Endothelial cell of umbilical vein (primary cell): ENCODE data around the gene ARHGAP45. TPM values are rescaled to one million over a fixed set of nuclear protein-coding genes. Genes with fewer than 3 reads are reported as not detected.

Source experiments
- BruUV-seq: library from RNA; stranded (reverse); fragments of 400-500 nt; replicated peaks from 2 replicates; lab custom pipeline; 2021; lab: Mats Ljungman, UMichigan
- CTCF ChIA-PET: fragments of 300-600, 350-600 bp; sonication (Branson Sonifier 250); formaldehyde crosslinking; loops from one replicate; lab custom pipeline; 2021; ENCODE audit warnings: antibody characterized with exemption, inconsistent platforms; lab: Charles Lee
- POLR2A ChIA-PET: fragments of 300-600, 350-600 bp; sonication (Branson Sonifier 250); formaldehyde crosslinking; loops from one replicate; lab custom pipeline; 2021; ENCODE audit warnings: antibody characterized with exemption, inconsistent platforms; lab: Charles Lee
- DNase-seq: peaks from one replicate; pipeline ENCODE4 v3.0.0-alpha.2; 2011; ENCODE audit warnings: low read depth, low spot score
- FAIRE-seq: peaks from 2 replicates; lab custom pipeline; 2011; peaks lifted over from hg19 to GRCh38; lab: Jason Lieb, UNC
- H2AFZ ChIP-seq: 2 replicates; pipeline ENCODE4 v1.6.0; 2012; ENCODE audit warnings: low read depth, low read length, control low read depth, inconsistent platforms
- H3K27ac ChIP-seq: 2 replicates; pipeline ENCODE4 v1.5.1; 2011; ENCODE audit warnings: low read depth, mild to moderate bottlenecking, control low read depth, low read length, moderate library complexity; ENCODE audit not compliant: insufficient read depth
- H3K27me3 ChIP-seq, 2 experiments: 2 replicates each; pipeline versions ENCODE4 v1.6.0 to v1.6.1; 2011; ENCODE audit warnings: low read length in 2 of 2, mixed read lengths in 1 of 2; ENCODE audit not compliant: control insufficient read depth in 2 of 2, insufficient read depth in 2 of 2
- H3K36me3 ChIP-seq, 2 experiments: 2 replicates in 1 of 2; 3 replicates in 1 of 2; pipeline ENCODE4 v1.5.1; 2011; ENCODE audit warnings: low read length in 2 of 2, mild to moderate bottlenecking in 1 of 2, moderate library complexity in 1 of 2; ENCODE audit not compliant: control insufficient read depth in 2 of 2, insufficient read depth in 2 of 2; ENCODE audit errors: extremely low read depth in 1 of 2
- H3K4me1 ChIP-seq: 3 replicates; pipeline ENCODE4 v1.5.1; 2011; ENCODE audit warnings: mild to moderate bottlenecking, low read length; ENCODE audit not compliant: control insufficient read depth, insufficient read depth; ENCODE audit errors: extremely low read depth
- H3K4me2 ChIP-seq: 2 replicates; pipeline ENCODE4 v1.6.1; 2011; ENCODE audit warnings: low read length, control low read depth, mixed read lengths; ENCODE audit not compliant: insufficient read depth
- H3K4me3 ChIP-seq, 3 experiments: fragments of 200-600 bp in 1 of 3; sonication (generic), shearing (Covaris generic) in 1 of 3; replicated peaks in 1 of 3; 2 replicates each; pipeline ENCODE4 v1.5.1; 2011 to 2016; ENCODE audit warnings: control low read depth in 3 of 3, low read length in 3 of 3, mild to moderate bottlenecking in 2 of 3, inconsistent platforms in 1 of 3, low read depth in 1 of 3, moderate library complexity in 1 of 3; ENCODE audit not compliant: insufficient read depth in 1 of 3
- H3K79me2 ChIP-seq: 2 replicates; pipeline ENCODE4 v1.6.0; 2012; ENCODE audit warnings: low read length, inconsistent platforms; ENCODE audit not compliant: control insufficient read depth, insufficient read depth
- H3K9ac ChIP-seq: replicated peaks from 2 replicates; pipeline ENCODE3; 2011; ENCODE audit warnings: low read length, control low read depth; ENCODE audit not compliant: insufficient read depth; ENCODE audit errors: extremely low read depth
- H3K9me1 ChIP-seq: replicated peaks from 3 replicates; pipeline ENCODE4 v1.6.0; 2011; ENCODE audit warnings: mild to moderate bottlenecking, low read length; ENCODE audit not compliant: control insufficient read depth, insufficient read depth; ENCODE audit errors: extremely low read depth
- H3K9me3 ChIP-seq: replicated peaks from 2 replicates; pipeline ENCODE4 v1.5.1; 2012; ENCODE audit warnings: low read length, inconsistent platforms; ENCODE audit not compliant: control insufficient read depth, insufficient read depth
- H4K20me1 ChIP-seq: replicated peaks from 2 replicates; pipeline ENCODE3; 2011; ENCODE audit warnings: mild to moderate bottlenecking, low read length; ENCODE audit not compliant: control insufficient read depth, insufficient read depth; ENCODE audit errors: extremely low read depth
- EZH2 ChIP-seq: IDR thresholded peaks from 2 replicates; pipeline ENCODE4 v1.6.1; 2012; ENCODE audit warnings: borderline replicate concordance, low read depth, mild to moderate bottlenecking, moderate library complexity, low read length, inconsistent platforms; ENCODE audit not compliant: severe bottlenecking
- GATA2 ChIP-seq: IDR thresholded peaks from 2 replicates; pipeline ENCODE4 v1.7.0; 2011; ENCODE audit warnings: low read depth, mild to moderate bottlenecking, moderate library complexity, mixed read lengths, low read length; ENCODE audit not compliant: insufficient read length, insufficient read depth
- JUN ChIP-seq: IDR thresholded peaks from 2 replicates; pipeline ENCODE4 v1.6.1; 2011; ENCODE audit warnings: borderline replicate concordance, low read depth; ENCODE audit not compliant: insufficient read length, insufficient read depth
- MYC ChIP-seq: IDR thresholded peaks from one replicate; pipeline ENCODE4 v1.6.1; 2011; ENCODE audit warnings: mild to moderate bottlenecking, low read depth, low read length
- dilution Hi-C: fragments of 300-500 bp; cut with MboI; formaldehyde crosslinking; loops from one replicate; pipeline ENCODE4 v1.15.0; 2019; ENCODE audit warnings: low sequenced_read_pairs; ENCODE audit not compliant: extremely low pct_ligation_motif_present
- intact Hi-C: fragments of 100-400 bp; cut with micrococcal nuclease; formaldehyde crosslinking; loops from one replicate; pipeline ENCODE4 v1.10.0; 2022
- polyA plus RNA-seq, 4 experiments: library from polyadenylated mRNA; depleted of rRNA in 3 of 4; stranded (reverse) in 3 of 4; unstranded in 1 of 4; fragments of >200 nt; gene quantifications; 2 replicates each; pipeline versions ENCODE4 v1.2.1 to v1.2.3, GENCODE V29; 2011 to 2012; ENCODE audit warnings: missing spikeins in 1 of 4
- total RNA-seq: library from RNA; stranded (reverse); gene quantifications from 2 replicates; pipeline ENCODE4 v1.2.3, GENCODE V29; 2021
- TF ChIP-seq, protein P1 (sequence below), 2 donors: IDR thresholded peaks; 1 replicate in 1 of 2; 2 replicates in 1 of 2; pipeline ENCODE4 v1.5.1; 2011; ENCODE audit warnings: low read length in 2 of 2, mild to moderate bottlenecking in 2 of 2, moderate library complexity in 2 of 2, control low read depth in 1 of 2, inconsistent platforms in 1 of 2, low read depth in 1 of 2; ENCODE audit not compliant: insufficient read depth in 1 of 2; ENCODE audit errors: extremely low read depth in 1 of 2

The ARHGAP45 gene
- total and polyA plus RNA-seq, 2 donors (not counting 3 experiments of a cell fraction or from before 2014, with no cell fraction given): 7.5 to 10.4 TPM

DNA sequence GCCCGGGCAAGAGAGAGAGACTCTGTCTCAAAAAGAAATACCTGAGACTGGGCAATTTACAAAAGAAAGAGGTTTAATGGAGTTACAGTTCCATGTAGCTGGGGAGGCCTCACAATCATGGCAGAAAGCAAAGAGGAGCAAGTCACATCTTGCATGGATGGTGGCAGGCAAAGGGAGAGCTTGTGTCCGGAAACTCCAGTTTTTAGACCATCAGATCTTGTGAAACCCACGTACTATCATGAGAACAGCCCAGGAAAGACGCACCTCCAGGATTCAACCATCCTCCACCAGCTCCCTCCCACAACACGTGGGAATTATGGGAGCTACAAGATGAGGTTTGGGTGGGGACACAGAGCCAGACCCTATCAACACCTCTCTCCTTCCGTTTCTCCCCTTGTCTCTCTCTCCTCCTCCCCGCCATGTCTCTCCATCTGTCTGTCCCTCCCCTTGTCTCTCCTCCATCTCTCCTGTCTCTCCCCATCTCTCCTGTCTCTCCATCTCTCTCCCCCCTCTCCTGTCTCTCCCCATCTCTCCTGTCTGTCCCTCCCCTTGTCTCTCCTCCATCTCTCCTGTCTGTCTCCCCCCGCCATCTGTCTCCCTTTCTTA lies 18.2 kb downstream of the ARHGAP45 start:
- Histone ChIP-seq H2AFZ (no peak overlapping the region), H3K79me2 (no peaks in the 10 kb centered on the region), H3K36me3 (peaks cover 9 to 14% of the 10 kb centered on the region in 2 experiments), H4K20me1 (no peaks in the 10 kb centered on the region), H3K9me1 (no peaks in the 10 kb centered on the region), H3K4me3 (no peak overlapping the region), H3K9ac (no peak overlapping the region), H3K4me2 (no peak overlapping the region), H3K27ac (no peak overlapping the region), H3K27me3 (no peaks in the 10 kb centered on the region), H3K4me1 (no peaks in the 10 kb centered on the region), H3K9me3 (no peaks in the 10 kb centered on the region)
- intact Hi-C loops (no loop called here), dilution Hi-C loops (no loop called here)
- TF ChIP-seq GATA2: no peak
- no peak for TF ChIP-seq JUN
- TF ChIP-seq EZH2: no peak
- TF ChIP-seq, protein P1, sequence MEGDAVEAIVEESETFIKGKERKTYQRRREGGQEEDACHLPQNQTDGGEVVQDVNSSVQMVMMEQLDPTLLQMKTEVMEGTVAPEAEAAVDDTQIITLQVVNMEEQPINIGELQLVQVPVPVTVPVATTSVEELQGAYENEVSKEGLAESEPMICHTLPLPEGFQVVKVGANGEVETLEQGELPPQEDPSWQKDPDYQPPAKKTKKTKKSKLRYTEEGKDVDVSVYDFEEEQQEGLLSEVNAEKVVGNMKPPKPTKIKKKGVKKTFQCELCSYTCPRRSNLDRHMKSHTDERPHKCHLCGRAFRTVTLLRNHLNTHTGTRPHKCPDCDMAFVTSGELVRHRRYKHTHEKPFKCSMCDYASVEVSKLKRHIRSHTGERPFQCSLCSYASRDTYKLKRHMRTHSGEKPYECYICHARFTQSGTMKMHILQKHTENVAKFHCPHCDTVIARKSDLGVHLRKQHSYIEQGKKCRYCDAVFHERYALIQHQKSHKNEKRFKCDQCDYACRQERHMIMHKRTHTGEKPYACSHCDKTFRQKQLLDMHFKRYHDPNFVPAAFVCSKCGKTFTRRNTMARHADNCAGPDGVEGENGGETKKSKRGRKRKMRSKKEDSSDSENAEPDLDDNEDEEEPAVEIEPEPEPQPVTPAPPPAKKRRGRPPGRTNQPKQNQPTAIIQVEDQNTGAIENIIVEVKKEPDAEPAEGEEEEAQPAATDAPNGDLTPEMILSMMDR (IDR thresholded peaks at IDR 0.05; ENCODE audit: extremely low read depth in 1 of 2, insufficient read depth in 1 of 2, low read depth in 1 of 2, low read length in 2 of 2): no peak
- TF ChIP-seq MYC: no peak
- ChIA-PET POLR2A (no interaction called here), CTCF (interaction anchor here (1.7 kb wide), 1 partner anchor 28 kb away, joined by 4 read pairs; no protein-coding TSS in a partner anchor)
- BruUV-seq: no TSS peak
- no peak for FAIRE-seq
- DNase-seq: no peak
